Activated CD8-positive, alpha-beta memory T cell treated with anti-CD3 and anti-CD28 coated beads, Interleukin-2, amount 50 U/mL, for 1 hour (primary cell): ENCODE measurements around the gene OLIG2.

Experiments used
- DNase-seq: peaks from one replicate; pipeline ENCODE4 v3.0.0-alpha.2; 2020; ENCODE audit errors: extremely low read depth

Gene OLIG2

DNA sequence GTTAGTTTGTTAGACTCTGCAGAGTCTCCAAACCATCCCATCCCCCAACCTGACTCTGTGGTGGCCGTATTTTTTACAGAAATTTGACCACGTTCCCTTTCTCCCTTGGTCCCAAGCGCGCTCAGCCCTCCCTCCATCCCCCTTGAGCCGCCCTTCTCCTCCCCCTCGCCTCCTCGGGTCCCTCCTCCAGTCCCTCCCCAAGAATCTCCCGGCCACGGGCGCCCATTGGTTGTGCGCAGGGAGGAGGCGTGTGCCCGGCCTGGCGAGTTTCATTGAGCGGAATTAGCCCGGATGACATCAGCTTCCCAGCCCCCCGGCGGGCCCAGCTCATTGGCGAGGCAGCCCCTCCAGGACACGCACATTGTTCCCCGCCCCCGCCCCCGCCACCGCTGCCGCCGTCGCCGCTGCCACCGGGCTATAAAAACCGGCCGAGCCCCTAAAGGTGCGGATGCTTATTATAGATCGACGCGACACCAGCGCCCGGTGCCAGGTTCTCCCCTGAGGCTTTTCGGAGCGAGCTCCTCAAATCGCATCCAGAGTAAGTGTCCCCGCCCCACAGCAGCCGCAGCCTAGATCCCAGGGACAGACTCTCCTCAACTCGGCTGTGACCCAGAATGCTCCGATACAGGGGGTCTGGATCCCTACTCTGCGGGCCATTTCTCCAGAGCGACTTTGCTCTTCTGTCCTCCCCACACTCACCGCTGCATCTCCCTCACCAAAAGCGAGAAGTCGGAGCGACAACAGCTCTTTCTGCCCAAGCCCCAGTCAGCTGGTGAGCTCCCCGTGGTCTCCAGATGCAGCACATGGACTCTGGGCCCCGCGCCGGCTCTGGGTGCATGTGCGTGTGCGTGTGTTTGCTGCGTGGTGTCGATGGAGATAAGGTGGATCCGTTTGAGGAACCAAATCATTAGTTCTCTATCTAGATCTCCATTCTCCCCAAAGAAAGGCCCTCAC, at the start of gene OLIG2:
TSS of gene OLIG2 (plus strand) at position 447 of the 954 bp plus-strand sequence. CDS start 928 bp downstream, outside the sequence.
- DNase-seq = no peak

DNA sequence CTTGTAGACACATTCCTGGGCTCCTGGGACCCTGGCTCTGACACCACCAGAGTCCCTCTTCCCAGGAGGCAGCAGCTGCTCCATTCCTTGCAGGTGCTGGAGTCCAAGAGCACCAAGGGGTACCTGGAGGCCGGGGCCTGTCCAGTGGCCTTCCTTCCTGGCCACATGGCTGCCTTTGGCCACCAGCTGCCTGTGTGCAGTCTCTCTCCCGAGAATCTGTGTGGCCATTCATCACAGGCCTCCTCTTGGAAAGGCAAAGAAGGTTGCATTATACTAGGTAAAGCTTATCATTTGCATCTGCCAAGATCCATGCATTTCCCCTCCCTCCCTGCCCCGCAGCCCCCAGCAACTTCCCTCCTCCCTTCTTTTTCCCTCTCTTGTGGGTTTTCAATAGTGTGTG, 48.9 kb upstream of the OLIG2 start:
- no peak for DNase-seq

DNA sequence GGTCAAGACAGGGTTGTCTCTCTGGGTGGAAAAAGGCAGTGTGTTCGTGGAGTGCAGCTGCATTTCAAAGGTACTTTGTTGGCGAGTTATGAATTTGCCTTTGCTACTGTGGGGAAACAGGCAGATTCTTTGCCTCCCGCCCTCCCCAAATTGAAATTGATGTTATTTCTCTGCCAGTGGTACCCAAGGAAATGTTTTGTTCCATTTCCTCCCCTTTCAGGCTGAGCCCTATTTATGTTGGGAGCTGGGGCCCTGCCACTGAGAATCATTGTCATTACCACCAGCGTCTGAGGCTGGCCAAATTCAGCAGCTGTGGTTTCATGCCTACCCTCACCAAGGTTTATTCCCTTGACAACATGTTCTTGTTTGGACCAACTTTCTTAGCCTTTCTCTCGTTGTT, 48.5 kb upstream of the OLIG2 start:
- no peak for DNase-seq

DNA sequence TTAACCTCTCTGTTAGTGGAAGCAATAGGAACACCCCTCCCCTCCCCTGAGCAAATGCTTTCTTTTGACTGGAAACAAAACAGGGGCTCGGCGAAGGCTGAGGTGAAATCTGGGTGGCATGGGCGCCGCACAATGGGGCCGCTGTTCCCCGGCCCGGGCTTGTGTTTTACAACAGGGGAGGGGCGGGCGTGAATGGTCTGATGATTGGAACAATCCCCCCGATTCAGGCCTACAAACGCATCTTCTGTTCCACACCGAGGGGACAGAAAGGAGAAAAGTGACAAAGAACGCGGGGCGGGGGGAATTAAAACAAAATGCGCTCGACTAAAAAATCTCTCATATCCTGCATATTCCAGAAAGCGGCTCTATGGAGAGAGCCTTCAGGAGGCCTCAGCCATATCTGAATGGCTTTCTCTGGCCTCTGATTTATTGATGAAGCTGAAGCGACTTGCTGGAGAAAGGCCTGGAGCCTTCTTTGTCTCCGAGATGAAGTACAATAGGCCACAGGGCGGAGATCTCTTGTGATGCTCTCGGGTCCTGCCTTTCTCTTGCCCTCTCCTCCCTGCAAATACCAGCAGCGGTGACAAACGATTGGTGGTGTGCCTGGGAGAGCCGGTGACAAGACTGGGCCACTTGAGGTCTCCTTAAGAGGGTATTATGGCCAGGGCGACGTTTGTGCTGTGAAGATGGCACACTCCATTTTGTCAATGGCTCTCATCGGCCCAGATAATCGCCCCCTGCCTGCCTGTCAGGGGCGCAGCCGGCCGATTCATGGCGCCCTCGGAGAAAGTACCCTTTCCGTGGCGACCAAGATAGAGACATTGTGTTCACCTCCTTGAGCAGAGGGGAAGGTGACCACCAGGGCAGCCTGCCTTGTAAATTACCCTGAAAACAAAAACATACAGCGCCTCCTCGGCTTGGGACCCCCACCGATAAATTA, 47.1 kb upstream of the OLIG2 start:
- DNase-seq = no peak

DNA sequence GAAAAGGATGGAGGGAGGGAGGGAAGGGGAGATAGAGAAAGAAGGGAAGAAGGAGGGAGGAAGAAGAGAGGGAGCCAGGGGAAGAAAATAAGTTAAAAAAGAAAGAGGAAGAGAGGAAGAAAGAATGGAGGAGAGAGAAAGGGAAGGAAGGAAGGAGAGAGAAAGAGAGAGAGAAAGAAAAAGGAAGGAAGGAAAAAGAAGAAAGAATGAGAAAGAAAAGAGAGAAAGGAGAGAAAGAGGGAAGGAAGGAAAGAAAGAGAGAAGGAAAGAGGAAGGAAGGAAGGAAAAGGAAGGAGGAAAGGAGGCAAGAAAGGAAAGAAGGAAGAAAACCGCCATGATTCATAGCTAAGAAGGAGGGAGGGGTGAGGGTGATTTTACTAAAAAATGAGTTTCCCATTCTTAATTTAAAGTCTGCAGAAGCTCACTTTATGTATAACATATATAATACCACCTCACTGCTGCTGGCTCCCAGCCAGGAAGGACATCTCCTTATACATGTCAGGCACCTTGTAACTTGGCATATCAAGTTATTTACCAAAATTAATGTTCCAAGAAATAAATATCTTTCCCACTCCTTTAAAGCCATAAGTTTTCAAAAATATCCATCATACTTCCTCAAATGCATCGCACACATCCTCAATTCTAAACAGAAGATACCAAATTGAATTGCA, 46.0 kb upstream of the OLIG2 start:
- no peak for DNase-seq

DNA sequence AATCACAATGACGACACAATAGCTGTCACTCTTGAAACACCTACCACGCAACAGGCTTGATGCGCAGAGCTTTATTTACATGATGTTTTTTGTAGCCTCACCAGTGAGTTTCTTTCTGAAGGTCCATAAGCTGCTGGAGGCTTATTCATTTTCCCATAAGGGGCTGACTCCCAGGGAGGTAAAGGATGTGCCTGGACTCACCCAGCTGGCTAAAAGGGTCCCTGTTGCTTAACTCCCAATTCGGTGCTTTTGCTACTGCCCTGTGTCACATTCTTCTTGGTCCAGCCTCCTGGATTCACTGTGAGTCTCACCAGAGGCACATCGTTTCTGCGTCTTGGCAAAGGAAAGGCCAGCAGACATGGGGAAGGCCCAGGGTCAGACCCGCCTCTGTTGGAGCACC, 44.6 kb upstream of the OLIG2 start:
- no peak for DNase-seq

DNA sequence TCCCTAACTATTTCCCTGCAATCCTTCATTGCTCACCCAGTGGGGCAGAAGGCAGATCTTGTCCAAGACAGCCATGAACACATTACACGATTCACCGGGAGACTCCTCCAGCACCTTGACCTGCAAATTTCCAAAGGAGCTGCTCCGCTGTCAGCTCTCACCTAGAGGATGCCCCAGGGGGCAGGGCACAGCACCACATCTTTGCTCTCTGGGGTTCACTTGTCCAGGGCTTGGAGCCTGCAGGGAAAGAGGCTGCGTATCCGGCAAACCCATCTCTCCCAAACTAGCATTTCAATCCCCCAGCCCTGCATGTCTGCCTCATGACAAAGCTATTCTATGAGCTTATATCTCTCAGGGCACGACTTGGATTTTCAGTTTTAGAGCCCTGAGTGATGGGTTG, 35.1 kb upstream of the OLIG2 start:
- no peak for DNase-seq

DNA sequence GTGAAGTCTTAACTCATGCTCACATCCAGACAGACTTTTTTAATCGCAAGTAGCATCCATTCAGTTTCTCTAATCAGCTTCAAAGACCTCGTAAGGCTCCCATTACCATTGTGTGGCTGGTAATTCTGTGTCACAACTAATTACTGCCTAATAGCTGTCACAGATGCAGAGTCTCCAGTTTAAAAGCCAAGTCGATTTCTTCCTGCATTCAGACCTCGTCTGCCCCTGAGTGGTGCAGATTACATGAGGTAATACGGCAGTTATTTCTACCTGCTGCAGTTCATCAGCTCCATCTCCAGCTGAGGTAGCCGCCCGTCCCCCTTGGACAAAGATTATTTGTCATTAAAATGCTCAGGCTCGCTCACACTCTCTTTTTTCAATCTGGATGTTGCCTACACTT, 34.4 kb upstream of the OLIG2 start:
- no peak for DNase-seq

DNA sequence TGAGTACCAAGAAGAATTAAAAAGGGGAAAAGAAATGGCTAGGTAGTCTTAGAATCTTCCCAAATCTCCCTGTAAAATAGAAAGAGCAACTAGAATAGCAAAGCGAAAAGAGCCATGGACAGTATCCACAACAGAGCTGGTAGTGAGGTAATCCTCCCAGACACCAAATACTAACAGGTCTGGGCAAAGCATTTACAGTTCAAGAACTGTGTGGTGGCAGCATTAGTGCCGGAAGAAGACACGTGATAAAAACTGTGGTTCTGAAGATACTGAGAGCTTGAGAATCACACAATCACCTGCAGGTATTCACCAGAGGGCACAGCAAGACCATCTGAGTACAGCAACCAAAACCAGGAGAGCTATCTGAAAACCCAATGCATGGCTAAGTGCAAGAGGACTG, 31.8 kb upstream of the OLIG2 start:
- no peak for DNase-seq

DNA sequence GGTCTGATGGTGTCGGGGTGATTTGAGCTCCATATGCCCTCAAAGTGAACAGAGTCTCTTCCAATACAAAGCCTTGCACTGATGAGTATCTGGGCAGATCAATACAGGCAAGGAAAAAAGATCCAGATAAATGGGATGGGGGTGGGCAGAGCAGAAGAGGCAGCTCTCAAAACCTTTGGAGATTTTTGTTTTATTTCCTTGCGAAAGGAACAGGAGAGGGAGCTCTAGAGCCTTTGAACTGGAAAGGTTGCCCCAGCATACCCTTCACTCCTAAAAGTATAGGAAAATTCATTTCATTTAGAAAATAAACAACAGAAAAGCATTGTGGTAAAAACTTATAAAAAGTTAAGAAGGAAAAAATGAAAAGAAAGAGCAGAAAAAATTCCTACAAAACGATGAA, 31.4 kb upstream of the OLIG2 start:
- no peak for DNase-seq

DNA sequence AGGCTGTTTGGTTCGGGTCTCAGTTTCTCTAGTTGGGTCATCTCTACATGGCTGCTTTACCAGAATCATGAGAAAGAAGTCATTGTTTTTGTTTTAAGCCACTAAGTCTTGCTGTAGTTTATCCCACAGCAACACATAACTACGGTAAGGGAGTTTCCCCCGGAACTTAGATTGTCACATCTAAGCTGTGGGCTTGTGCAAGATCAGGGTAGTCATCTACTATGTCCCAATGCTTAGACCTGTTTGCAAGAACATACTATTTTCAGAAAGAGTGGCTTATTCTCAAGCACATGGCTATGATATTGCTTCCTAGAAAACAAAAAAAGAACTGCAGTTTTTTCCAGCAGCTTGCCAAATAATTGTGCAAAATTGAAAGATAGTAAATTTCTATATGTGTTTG, 18.0 kb upstream of the OLIG2 start:
- DNase-seq = no peak

DNA sequence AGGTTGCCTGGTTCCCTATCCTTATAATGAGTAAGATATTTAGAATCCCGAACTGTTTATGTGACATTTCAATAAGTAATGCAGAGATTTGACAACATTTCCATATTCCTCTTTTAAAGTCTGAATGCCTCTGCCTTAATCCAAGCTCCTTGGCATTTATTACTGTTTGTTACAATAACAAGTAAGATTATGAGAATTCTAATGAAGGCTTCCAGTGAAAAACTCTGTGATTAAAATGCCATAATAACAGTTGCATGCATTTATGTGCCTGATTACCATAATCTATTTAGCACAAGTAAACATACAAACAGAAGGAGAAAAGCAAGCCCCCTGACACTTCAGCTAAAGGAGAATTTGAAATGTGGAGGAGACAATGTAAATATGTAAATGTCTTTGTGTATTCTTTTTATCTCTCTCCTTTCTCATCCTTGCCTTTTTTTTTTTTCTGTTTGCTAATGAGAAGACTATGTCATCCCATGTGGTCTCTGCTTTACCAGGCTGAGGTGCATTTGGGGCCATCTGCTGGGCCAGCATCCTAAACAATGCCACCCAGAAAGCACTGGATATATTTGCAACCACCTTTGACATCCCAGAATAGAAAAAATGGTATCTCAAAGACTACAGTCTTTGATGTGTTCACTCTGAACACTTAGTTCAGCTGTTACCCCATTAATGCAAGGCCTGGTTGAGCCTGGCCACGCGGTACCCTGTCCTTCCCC, 17.2 kb upstream of the OLIG2 start:
- DNase-seq = no peak

DNA sequence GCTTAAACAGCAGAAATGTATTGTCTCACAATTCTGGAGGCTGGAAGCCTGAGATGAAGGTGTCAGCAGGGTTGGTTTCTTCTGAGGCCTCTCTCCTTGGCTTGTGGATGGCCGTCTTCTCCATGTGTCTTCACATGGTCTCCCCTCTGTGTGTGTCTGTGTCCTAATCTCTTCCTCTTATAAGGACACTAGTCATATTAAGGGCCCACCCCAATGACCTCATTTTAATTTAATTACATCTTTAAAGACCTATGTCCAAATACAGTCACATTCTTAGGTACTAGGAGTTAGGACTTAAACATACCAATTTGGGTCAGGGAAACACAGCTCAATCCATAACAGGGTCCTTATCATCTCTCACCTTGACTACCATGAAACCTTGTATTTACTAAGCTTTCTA, 14.8 kb upstream of the OLIG2 start:
- no peak for DNase-seq

DNA sequence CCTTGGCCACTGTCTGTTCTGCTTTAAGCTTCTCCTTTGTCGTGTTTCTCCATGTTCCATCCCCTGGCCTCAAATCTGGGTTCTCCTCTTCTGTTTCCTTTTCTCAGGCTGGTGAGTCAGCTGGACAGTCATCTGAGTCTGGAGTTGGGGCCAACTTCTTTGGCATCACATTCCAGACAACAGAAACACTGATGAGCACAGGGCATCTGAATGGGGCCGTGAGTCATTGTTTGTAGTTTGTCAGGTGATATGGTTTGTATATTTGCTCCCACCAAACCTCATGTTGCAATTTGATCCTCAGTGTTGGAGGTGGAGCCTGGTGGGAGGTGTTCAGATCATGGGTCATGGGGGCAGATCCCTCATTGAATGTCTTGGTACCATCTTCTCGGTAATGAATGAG, 14.3 kb upstream of the OLIG2 start:
- no peak for DNase-seq

DNA sequence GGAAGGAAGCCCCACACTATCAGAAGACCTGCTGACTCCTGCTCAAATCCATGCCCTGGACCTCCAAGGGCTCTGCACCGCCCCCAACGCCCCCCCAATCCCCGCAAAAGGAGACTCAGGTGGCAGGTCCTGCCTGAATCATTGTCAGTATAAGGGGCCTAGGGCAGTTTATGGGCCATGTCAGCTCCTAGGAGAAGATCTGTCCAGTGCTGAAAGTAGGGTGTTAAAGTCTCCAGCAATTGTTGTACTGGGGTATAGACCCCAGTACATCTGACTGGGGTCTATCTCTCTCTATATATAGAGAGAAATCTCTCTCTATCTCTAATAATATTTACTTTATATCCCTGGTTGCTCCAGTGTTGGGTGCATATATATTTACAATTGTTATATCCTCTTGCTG, 12.1 kb upstream of the OLIG2 start:
- no peak for DNase-seq

DNA sequence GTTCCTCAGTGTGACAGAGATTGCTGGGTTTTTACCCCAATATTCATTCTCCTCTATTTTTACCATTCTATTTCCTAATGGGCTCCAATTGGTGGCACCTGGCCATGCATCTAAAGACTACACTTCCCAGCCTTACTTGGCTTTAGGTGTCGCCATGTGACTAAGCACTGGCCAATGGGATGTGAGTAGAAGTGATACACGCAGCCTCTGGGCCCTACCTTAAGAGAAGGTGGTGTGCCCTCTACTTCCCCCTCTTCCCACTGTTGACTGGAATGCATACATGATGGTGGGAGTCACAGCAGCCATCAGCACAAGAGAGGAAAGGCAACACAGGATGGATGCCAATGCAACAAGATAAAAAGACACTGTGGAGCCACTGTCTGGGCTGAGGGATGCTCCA, 11.4 kb upstream of the OLIG2 start:
- no peak for DNase-seq

DNA sequence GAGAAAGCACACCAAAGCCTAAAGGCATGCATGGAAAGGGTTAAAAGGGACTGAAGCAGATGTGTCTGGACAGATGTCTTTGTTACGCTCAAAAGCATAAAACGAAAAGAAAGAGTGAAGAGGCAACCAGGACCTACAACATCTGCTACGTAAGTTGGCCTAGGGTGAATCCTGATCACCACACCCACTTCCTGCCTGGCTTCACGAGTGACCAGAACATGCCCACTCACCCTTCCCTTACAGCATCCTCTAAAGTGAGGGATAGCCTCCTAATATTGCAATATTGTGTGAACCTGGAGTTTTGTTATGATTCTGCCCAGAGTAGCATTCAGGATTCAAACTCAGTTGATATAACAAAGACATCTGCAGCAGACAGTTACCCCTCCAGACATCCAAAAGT, 10.6 kb upstream of the OLIG2 start:
- DNase-seq = no peak

DNA sequence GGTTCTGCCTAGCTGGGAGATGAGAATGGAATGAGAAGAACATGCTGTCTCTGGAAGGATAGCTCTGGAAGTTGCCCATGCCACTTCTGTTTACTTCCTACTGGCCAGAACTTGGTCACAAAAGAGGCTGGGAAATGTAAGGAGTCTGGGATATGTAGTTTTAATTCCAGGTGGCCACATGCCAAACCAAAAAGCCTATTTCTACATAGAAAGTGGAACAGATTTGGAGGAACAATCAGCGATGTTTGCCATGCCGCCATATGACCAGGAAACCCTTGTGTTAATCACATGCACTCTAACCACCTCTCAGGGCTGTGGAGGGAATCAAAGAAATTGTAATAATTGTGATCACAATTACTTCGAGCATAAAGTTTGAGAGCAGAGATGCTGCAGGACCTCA, 10.0 kb upstream of the OLIG2 start:
- DNase-seq = no peak

DNA sequence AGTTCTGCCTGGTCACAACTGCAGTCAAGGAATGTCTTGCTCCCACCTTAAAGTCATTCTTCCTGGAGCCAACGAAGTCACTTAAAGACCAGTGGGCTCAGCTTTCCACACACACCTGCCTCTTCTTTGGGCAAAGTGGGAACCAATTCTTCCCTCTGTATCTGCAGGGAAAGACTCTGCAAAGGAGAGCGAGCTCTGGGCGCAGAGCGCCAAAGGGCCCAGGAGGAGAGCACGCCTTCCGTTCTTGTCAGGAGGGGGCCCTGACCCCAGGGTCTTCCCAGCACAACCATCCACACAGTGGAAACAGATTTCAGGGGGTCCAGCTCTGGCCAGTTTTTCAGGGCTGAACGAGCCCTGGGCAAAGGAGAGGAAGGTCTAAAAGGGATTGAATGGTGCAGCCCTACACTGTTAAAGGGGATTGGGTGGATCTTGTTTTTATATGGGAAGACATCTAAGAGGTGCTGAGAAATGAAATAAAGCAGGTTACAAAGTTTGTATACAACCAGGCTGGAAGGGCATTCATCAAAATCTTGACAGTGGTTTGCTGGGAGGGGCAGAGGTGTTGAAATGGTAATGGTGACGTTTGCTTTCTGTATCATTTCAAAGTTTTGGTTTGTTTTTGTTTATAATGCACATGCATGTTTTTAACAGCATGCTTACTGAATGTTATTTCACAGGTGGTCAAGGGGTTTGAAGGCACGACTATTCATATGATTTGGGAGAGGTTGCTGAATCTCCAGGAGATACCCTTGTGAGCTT, 6.8 kb upstream of the OLIG2 start:
- no peak for DNase-seq

DNA sequence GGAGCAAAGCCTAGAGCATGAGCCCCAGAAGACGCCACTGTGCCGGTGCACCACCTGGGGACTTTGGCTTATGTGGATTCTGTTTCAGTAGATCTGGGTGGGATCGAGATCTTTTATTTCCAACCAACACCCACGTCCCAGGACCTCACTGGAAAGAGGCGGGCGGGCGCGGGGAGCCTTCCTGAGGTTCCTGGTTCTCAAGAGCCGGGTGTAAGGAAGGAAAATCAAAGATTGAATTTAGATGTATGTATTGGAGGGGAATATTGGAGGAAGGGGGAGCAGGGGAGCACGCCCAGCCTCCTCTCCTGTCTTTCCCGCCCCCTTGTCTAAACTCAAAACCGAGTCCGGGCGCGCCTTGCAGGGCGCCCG, 6.2 kb upstream of the OLIG2 start:
- DNase-seq = no peak
